Smooth muscle cell (in vitro differentiated cells): ENCODE measurements around the gene ABCC11. TPM values are rescaled to one million over a fixed set of nuclear protein-coding genes. Genes with fewer than 3 reads are reported as not detected.
A peak's percentile ranks its signal among the peaks of the same experiment; 100 is the strongest.

Source experiments
- DNase-seq: peaks from one replicate; lab custom pipeline; 2025; ENCODE audit not compliant: unreplicated experiment; lab: John Stamatoyannopoulos, UW
- H2AFZ ChIP-seq: fragments of 200-600 bp; sonication (generic); 2 replicates; pipeline ENCODE4 v1.6.0; 2016; ENCODE audit warnings: antibody characterized with exemption, low read depth, mild to moderate bottlenecking
- H3F3A ChIP-seq: fragments of 200-600 bp; sonication (generic); 2 replicates; pipeline ENCODE4 v1.6.0; 2017; ENCODE audit warnings: antibody characterized with exemption, low read depth
- H3K27ac ChIP-seq: fragments of 200-600 bp; sonication (generic); 2 replicates; pipeline ENCODE4 v1.5.1; 2016; ENCODE audit warnings: low read depth, mild to moderate bottlenecking
- H3K27me3 ChIP-seq: fragments of 200-600 bp; sonication (generic); 2 replicates; pipeline ENCODE4 v1.6.1; 2016; ENCODE audit warnings: low read depth, mild to moderate bottlenecking
- H3K36me3 ChIP-seq: fragments of 200-600 bp; sonication (generic); 2 replicates; pipeline ENCODE4 v1.5.1; 2016; ENCODE audit warnings: low read depth
- H3K4me1 ChIP-seq: fragments of 200-600 bp; sonication (generic); 2 replicates; pipeline ENCODE4 v1.5.1; 2016; ENCODE audit warnings: low read depth
- H3K4me2 ChIP-seq: fragments of 200-600 bp; sonication (generic); 2 replicates; pipeline ENCODE4 v1.6.0; 2016; ENCODE audit warnings: mild to moderate bottlenecking
- H3K4me3 ChIP-seq: fragments of 200-600 bp; sonication (generic); 2 replicates; pipeline ENCODE4 v1.5.1; 2016; ENCODE audit warnings: mild to moderate bottlenecking
- H3K79me2 ChIP-seq: fragments of 200-600 bp; sonication (generic); 2 replicates; pipeline ENCODE4 v1.6.0; 2016; ENCODE audit warnings: low read depth, mild to moderate bottlenecking
- H3K9ac ChIP-seq: fragments of 200-600 bp; sonication (generic); 2 replicates; pipeline ENCODE4 v1.6.0; 2016; ENCODE audit warnings: low read depth
- H3K9me3 ChIP-seq: fragments of 200-600 bp; sonication (generic); replicated peaks from 2 replicates; pipeline ENCODE4 v1.5.1; 2016; ENCODE audit warnings: low read depth
- H4K20me1 ChIP-seq: fragments of 200-600 bp; sonication (generic); 2 replicates; pipeline ENCODE4 v1.6.0; 2016; ENCODE audit warnings: low read depth
- CTCF ChIP-seq: fragments of 200-600 bp; sonication (generic); IDR thresholded peaks from 2 replicates; pipeline ENCODE4 v1.5.1; 2017; ENCODE audit warnings: borderline replicate concordance, mild to moderate bottlenecking, antibody characterized with exemption; ENCODE audit not compliant: insufficient read depth, poor library complexity, severe bottlenecking
- WGBS: methylation state at CpG from one replicate; pipeline ENCODE4 v1.1.7; 2016; ENCODE audit warnings: low lambda C conversion rate; 5-methylcytosine and 5-hydroxymethylcytosine counted together
- polyA plus RNA-seq: library from polyadenylated mRNA; unstranded; fragments of >200 nt; fragmentation: Nextera tagmentation; extraction: Ambion mirVana; gene quantifications from 2 replicates; pipeline ENCODE4 v1.2.1, GENCODE V29; 2016
- total RNA-seq: library from RNA; depleted of rRNA; stranded (reverse); fragments of >200 nt; gene quantifications from 2 replicates; pipeline ENCODE4 v1.2.3, GENCODE V29; 2014

Gene ABCC11
- total RNA-seq (0.09 TPM in 1 of 2 replicates, not detected in the other), polyA plus RNA-seq (not detected in 2 replicates)

GRCh38 chr16:48247311-48247710 lies at the start of gene ABCC11:
Gene ABCC11 (minus strand): TSS chr16:48247539. CDS start chr16:48231921, 15,618 bp downstream.
- H3K79me2 ChIP-seq, result peaks cover 76% of the 10 kb centered on the region
- H3K36me3 ChIP-seq, result no peaks in the 10 kb centered on the region
- H4K20me1 ChIP-seq, result peaks cover 76% of the 10 kb centered on the region
- DNase-seq, result no peak
- no peaks in the 10 kb centered on the region for H3K9me3 ChIP-seq
- no peak for TF ChIP-seq CTCF
- H3K4me1 ChIP-seq, result peaks cover 13% of the 10 kb centered on the region
- no peak within 1 kb of the TSS for H3K27ac ChIP-seq
- H2AFZ ChIP-seq, result no peak within 1 kb of the TSS
- WGBS, result 68% methylated on average over 4 of the region's 4 CpGs
- H3F3A ChIP-seq, result no peaks in the 10 kb centered on the region
- H3K4me3 ChIP-seq, result no peak within 1 kb of the TSS
- H3K27me3 ChIP-seq, result no peaks in the 10 kb centered on the region
- peak within 1 kb of the TSS; percentile 5 for H3K9ac ChIP-seq
- H3K4me2 ChIP-seq, result peak within 1 kb of the TSS; percentile 95

- H3K4me2 ChIP-seq, result no peak overlapping the region
- H3K79me2 ChIP-seq, result peaks cover 6% of the 10 kb centered on the region
- H3K4me3 ChIP-seq, result no peak overlapping the region
- no peaks in the 10 kb centered on the region for H3K4me1 ChIP-seq
- no peak for DNase-seq
- no peaks in the 10 kb centered on the region for H3F3A ChIP-seq
- H3K36me3 ChIP-seq, result peaks cover 17% of the 10 kb centered on the region
- peaks cover 6% of the 10 kb centered on the region for H4K20me1 ChIP-seq
- TF ChIP-seq CTCF, result no peak
- no peak overlapping the region for H2AFZ ChIP-seq
- no peaks in the 10 kb centered on the region for H3K27me3 ChIP-seq
- no peak overlapping the region for H3K9ac ChIP-seq
- no peaks in the 10 kb centered on the region for H3K9me3 ChIP-seq
- WGBS, result 85% methylated on average over 1 of the region's 1 CpG
- H3K27ac ChIP-seq, result peak overlapping the region; percentile 67
Observed at GRCh38 chr16:48295488-48296281, 48.3 kb upstream of the ABCC11 start.

- H3K79me2 ChIP-seq, result peaks cover 6% of the 10 kb centered on the region
- H3K4me1 ChIP-seq, result no peaks in the 10 kb centered on the region
- H3K27me3 ChIP-seq, result no peaks in the 10 kb centered on the region
- no peaks in the 10 kb centered on the region for H3K9me3 ChIP-seq
- H2AFZ ChIP-seq, result no peak overlapping the region
- WGBS, result 88% methylated on average over 1 of the region's 1 CpG
- no peak for DNase-seq
- H3K36me3 ChIP-seq, result peaks cover 17% of the 10 kb centered on the region
- TF ChIP-seq CTCF, result no peak
- H4K20me1 ChIP-seq, result peaks cover 6% of the 10 kb centered on the region
- H3K4me2 ChIP-seq, result no peak overlapping the region
- H3K27ac ChIP-seq, result peak overlapping the region; percentile 67
- no peaks in the 10 kb centered on the region for H3F3A ChIP-seq
- no peak overlapping the region for H3K9ac ChIP-seq
- H3K4me3 ChIP-seq, result no peak overlapping the region
Observed at GRCh38 chr16:48294724-48295123, 47.4 kb upstream of the ABCC11 start.
